ENCODE data around the gene DDR2.

GRCh38 chr1:162599451-162599850, 32.8 kb upstream of the DDR2 start:
- TF ChIP-seq CTCF (conservative IDR thresholded peaks at IDR 0.05; ENCODE audit: low read depth, low read length): no peak
- TF ChIP-seq EZH2phosphoT487 (IDR thresholded peaks at IDR 0.05; ENCODE audit: borderline replicate concordance, low read length): no peak

Measured in PC-3 (cell line).